Loucy (cell line): ENCODE results near the gene C9orf50.

Experiments
- H2AFZ ChIP-seq: fragments of 200-600 bp; sonication (generic); 2 replicates; pipeline ENCODE4 v1.6.0; 2016; ENCODE audit warnings: antibody characterized with exemption, mild to moderate bottlenecking, low read length, moderate library complexity
- H3F3A ChIP-seq: fragments of 200-600 bp; 2 replicates; pipeline ENCODE4 v1.6.0; 2016; ENCODE audit warnings: antibody characterized with exemption, low read depth, mild to moderate bottlenecking
- H3K27me3 ChIP-seq: fragments of 200-600 bp; sonication (generic); 2 replicates; pipeline ENCODE4 v1.6.1; 2014; ENCODE audit warnings: low read length, mild to moderate bottlenecking; ENCODE audit not compliant: insufficient read depth, poor library complexity, severe bottlenecking
- H3K36me3 ChIP-seq: fragments of 200-600 bp; sonication (generic); 2 replicates; pipeline ENCODE4 v1.6.1; 2016; ENCODE audit warnings: low read length; ENCODE audit not compliant: insufficient read depth
- H3K4me1 ChIP-seq: fragments of 200-600 bp; sonication (generic); 2 replicates; pipeline ENCODE4 v1.5.1; 2014; ENCODE audit warnings: low read length, mild to moderate bottlenecking; ENCODE audit not compliant: insufficient read depth, poor library complexity, severe bottlenecking
- H3K4me2 ChIP-seq: fragments of 200-600 bp; sonication (generic); 2 replicates; pipeline ENCODE4 v1.6.0; 2014; ENCODE audit warnings: antibody characterized with exemption, low read length, low read depth, mild to moderate bottlenecking; ENCODE audit not compliant: poor library complexity, severe bottlenecking
- H3K4me3 ChIP-seq: fragments of 200-600 bp; sonication (generic); 2 replicates; pipeline ENCODE4 v1.5.1; 2014; ENCODE audit warnings: low read length, mild to moderate bottlenecking, mixed read lengths; ENCODE audit not compliant: poor library complexity, severe bottlenecking
- H3K79me2 ChIP-seq: fragments of 200-600 bp; sonication (generic); 2 replicates; pipeline ENCODE4 v1.6.1; 2014; ENCODE audit warnings: low read length; ENCODE audit not compliant: insufficient read depth
- H3K9ac ChIP-seq: fragments of 200-600 bp; sonication (generic); 2 replicates; pipeline ENCODE4 v1.6.0; 2014; ENCODE audit warnings: mild to moderate bottlenecking, low read depth, low read length, moderate library complexity; ENCODE audit not compliant: poor library complexity, severe bottlenecking
- H3K9me2 ChIP-seq: fragments of 200-600 bp; sonication (generic); replicated peaks from 2 replicates; pipeline ENCODE4 v1.6.1; 2016; ENCODE audit warnings: low read depth, low read length, mixed read lengths
- H3K9me3 ChIP-seq: fragments of 200-600 bp; sonication (generic); 2 replicates; pipeline ENCODE4 v1.6.1; 2014; ENCODE audit warnings: mild to moderate bottlenecking, antibody characterized with exemption, low read length, low read depth; ENCODE audit not compliant: insufficient read depth
- H4K20me1 ChIP-seq: fragments of 200-600 bp; sonication (generic); 2 replicates; pipeline ENCODE4 v1.6.0; 2014; ENCODE audit warnings: antibody characterized with exemption, low read length, mild to moderate bottlenecking; ENCODE audit not compliant: insufficient read depth, poor library complexity, severe bottlenecking
- EZH2phosphoT487 ChIP-seq: fragments of 200-600 bp; IDR thresholded peaks from 2 replicates; pipeline ENCODE4 v1.6.1; 2018; ENCODE audit warnings: antibody characterized with exemption, mild to moderate bottlenecking, moderate library complexity, borderline replicate concordance
- TF ChIP-seq, protein P1 (sequence below): fragments of 200-600 bp; sonication (generic); conservative IDR thresholded peaks from 2 replicates; pipeline ENCODE4 v1.5.1; 2014; ENCODE audit warnings: mild to moderate bottlenecking, antibody characterized with exemption, low read length

Gene C9orf50

GRCh38 chr9:129655154-129655553 is 34.3 kb upstream of the C9orf50 start:
- Histone ChIP-seq H3F3A (no peaks in the 10 kb centered on the region), H3K36me3 (no peaks in the 10 kb centered on the region), H3K27me3 (no peaks in the 10 kb centered on the region), H3K4me3 (no peak overlapping the region), H3K4me1 (no peaks in the 10 kb centered on the region), H3K9me2 (no peaks in the 10 kb centered on the region), H3K4me2 (no peak overlapping the region), H2AFZ (no peak overlapping the region), H3K79me2 (no peaks in the 10 kb centered on the region), H3K9ac (no peak overlapping the region), H3K9me3 (no peaks in the 10 kb centered on the region), H4K20me1 (no peaks in the 10 kb centered on the region)
- TF ChIP-seq, protein P1, sequence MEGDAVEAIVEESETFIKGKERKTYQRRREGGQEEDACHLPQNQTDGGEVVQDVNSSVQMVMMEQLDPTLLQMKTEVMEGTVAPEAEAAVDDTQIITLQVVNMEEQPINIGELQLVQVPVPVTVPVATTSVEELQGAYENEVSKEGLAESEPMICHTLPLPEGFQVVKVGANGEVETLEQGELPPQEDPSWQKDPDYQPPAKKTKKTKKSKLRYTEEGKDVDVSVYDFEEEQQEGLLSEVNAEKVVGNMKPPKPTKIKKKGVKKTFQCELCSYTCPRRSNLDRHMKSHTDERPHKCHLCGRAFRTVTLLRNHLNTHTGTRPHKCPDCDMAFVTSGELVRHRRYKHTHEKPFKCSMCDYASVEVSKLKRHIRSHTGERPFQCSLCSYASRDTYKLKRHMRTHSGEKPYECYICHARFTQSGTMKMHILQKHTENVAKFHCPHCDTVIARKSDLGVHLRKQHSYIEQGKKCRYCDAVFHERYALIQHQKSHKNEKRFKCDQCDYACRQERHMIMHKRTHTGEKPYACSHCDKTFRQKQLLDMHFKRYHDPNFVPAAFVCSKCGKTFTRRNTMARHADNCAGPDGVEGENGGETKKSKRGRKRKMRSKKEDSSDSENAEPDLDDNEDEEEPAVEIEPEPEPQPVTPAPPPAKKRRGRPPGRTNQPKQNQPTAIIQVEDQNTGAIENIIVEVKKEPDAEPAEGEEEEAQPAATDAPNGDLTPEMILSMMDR: no peak
- TF ChIP-seq EZH2phosphoT487: no peak

GRCh38 chr9:129654554-129655040 is 33.7 kb upstream of the C9orf50 start:
- no peak overlapping the region for H2AFZ ChIP-seq
- H3K9me3 ChIP-seq: no peaks in the 10 kb centered on the region
- H3K9me2 ChIP-seq: no peaks in the 10 kb centered on the region
- H3K27me3 ChIP-seq: no peaks in the 10 kb centered on the region
- H3F3A ChIP-seq: no peaks in the 10 kb centered on the region
- H4K20me1 ChIP-seq: no peaks in the 10 kb centered on the region
- H3K4me3 ChIP-seq: no peak overlapping the region
- TF ChIP-seq EZH2phosphoT487: no peak
- TF ChIP-seq, protein P1: no peak
- no peak overlapping the region for H3K4me2 ChIP-seq
- H3K36me3 ChIP-seq: no peaks in the 10 kb centered on the region
- H3K4me1 ChIP-seq: no peaks in the 10 kb centered on the region
- no peaks in the 10 kb centered on the region for H3K79me2 ChIP-seq
- H3K9ac ChIP-seq: no peak overlapping the region

DNA sequence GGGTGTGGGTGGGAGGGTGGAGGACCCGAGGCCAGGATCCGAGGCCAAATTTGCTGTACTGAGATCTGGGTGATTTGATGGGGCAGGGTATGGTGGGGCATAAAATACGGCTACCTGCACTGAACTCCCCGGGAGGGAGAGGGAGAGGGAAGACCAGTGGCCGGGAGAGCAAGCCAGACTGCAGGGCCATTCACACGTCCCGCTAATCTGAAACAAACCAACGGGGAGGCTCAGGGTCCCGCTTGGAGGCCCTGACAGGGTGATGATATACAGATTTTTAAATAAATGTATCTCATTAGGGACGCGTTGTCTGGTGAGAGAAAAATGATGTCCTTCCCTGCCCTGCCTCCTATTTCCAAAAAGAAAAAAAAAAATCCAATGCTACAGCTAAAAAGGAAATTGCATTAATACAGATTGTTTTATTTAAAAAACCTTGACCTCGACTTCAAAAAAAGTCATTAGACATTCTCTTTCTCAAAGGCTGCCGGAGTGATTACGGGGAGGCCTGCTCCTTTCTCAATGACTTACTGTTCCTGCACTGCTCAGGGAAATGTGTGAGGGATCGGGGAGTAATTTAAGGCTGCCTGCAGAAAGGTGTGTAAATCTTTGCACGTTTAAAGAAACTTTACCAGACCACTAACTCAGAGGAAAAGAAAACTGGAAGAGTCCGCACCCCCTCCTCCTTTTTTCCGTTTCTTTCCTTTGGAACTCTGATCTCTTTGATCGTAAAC is 33.1 kb upstream of the C9orf50 start:
- Histone ChIP-seq H3K9ac (no peak overlapping the region), H4K20me1 (no peaks in the 10 kb centered on the region), H3K4me3 (no peak overlapping the region), H3K27me3 (no peaks in the 10 kb centered on the region), H3F3A (no peaks in the 10 kb centered on the region), H2AFZ (no peak overlapping the region), H3K4me1 (no peaks in the 10 kb centered on the region), H3K79me2 (no peaks in the 10 kb centered on the region), H3K9me3 (no peaks in the 10 kb centered on the region), H3K9me2 (no peaks in the 10 kb centered on the region), H3K4me2 (no peak overlapping the region), H3K36me3 (no peaks in the 10 kb centered on the region)
- no peak for TF ChIP-seq EZH2phosphoT487
- TF ChIP-seq, protein P1: no peak
